Esophagus squamous epithelium (tissue), 5 donors: Measurements from ENCODE around the gene NOTCH4. TPM values are rescaled to one million over a fixed set of nuclear protein-coding genes. Genes with fewer than 3 reads are reported as not detected.

Experiments
- DNase-seq: peaks from one replicate; lab custom pipeline; 2025; lab: John Stamatoyannopoulos, UW
- H3K27ac ChIP-seq, 4 donors: fragments of 200-600 bp; sonication (generic); one replicate each; pipeline ENCODE4 v1.5.1; 2016 to 2019; ENCODE audit warnings: mild to moderate bottlenecking in 1 of 4
- H3K27me3 ChIP-seq, 4 donors: fragments of 200-600 bp; sonication (generic); 1 replicate in 3 of 4; 2 replicates in 1 of 4; pipeline versions ENCODE4 v1.5.1 to v1.6.0; 2017 to 2021; ENCODE audit warnings: antibody characterized with exemption in 1 of 4
- H3K36me3 ChIP-seq, 3 donors: fragments of 200-600 bp; sonication (generic); one replicate each; pipeline ENCODE4 v1.5.1; 2016 to 2019
- H3K4me1 ChIP-seq, 3 donors: fragments of 200-600 bp; sonication (generic); one replicate each; pipeline ENCODE4 v1.5.1; 2017 to 2019
- H3K4me3 ChIP-seq, 4 donors: fragments of 200-600 bp; sonication (generic); 1 replicate in 3 of 4; 2 replicates in 1 of 4; pipeline ENCODE4 v1.5.1; 2016 to 2019; ENCODE audit warnings: mild to moderate bottlenecking in 2 of 4, moderate library complexity in 1 of 4
- H3K9me3 ChIP-seq, 3 donors: fragments of 200-600 bp; sonication (generic); one replicate each; pipeline ENCODE4 v1.5.1; 2016 to 2019
- CTCF ChIP-seq, 6 experiments: fragments of 450-650 bp in 4 of 6; fragments of 200-600 bp in 2 of 6; sonication (generic) in 2 of 6; IDR thresholded peaks; one replicate each; pipeline ENCODE4 v1.5.1; 2016 to 2019; ENCODE audit warnings: antibody characterized with exemption in 6 of 6, mild to moderate bottlenecking in 4 of 6, moderate library complexity in 4 of 6
- POLR2A ChIP-seq, 4 donors: fragments of 450-650 bp; IDR thresholded peaks; one replicate each; pipeline ENCODE4 v1.6.1; 2017; ENCODE audit warnings: antibody characterized with exemption in 4 of 4, mild to moderate bottlenecking in 4 of 4, moderate library complexity in 3 of 4
- WGBS, 2 donors: methylation state at CpG; one replicate each; pipeline ENCODE4 v1.1.5; 2018; 5-methylcytosine and 5-hydroxymethylcytosine counted together
- intact Hi-C: fragments of 100-400 bp; cut with DNase I; formaldehyde crosslinking; loops from one replicate; pipeline ENCODE4 v1.15.0; 2022
- total RNA-seq, 4 donors: library from RNA; depleted of rRNA; stranded (reverse); fragments of >200 nt; gene quantifications; one replicate each; pipeline ENCODE4 v1.1.0, GENCODE V29; 2016
- donor health status: DM: yes; HTN: yes; CAD: no.

Gene NOTCH4
- total RNA-seq, 4 donors from 2014 or later: 4.7 to 13.2 (median 5.9) TPM

GRCh38 chr6:32181148-32181702 lies 42.6 kb downstream of the NOTCH4 start:
- DNase-seq: no peak
- Histone ChIP-seq H3K27me3 (no peaks in the 10 kb centered on the region), H3K27ac (peak overlapping the region in 3 of 4 donors; percentile 9 to 99 (median 14)), H3K36me3 (peaks cover 6 to 53% (median 6%) of the 10 kb centered on the region in 3 donors), H3K4me3 (no peak overlapping the region), H3K9me3 (no peaks in the 10 kb centered on the region), H3K4me1 (peaks cover 17 to 73% (median 39%) of the 10 kb centered on the region in 3 donors)
- TF ChIP-seq POLR2A (IDR thresholded peaks at IDR 0.05): no peak
- TF ChIP-seq CTCF (IDR thresholded peaks at IDR 0.05): no peak
- intact Hi-C loops: no loop called here
- 93% methylated on average over 14 of the region's 15 CpGs for WGBS, 2 donors

- peak overlapping the region in 1 of 4 donors; percentile 66 for H3K4me3 ChIP-seq
- 58 to 64% methylated on average over 10 of the region's 10 CpGs for WGBS, 2 donors
- H3K9me3 ChIP-seq: no peaks in the 10 kb centered on the region
- TF ChIP-seq CTCF (IDR thresholded peaks at IDR 0.05) (no peak), POLR2A (IDR thresholded peaks at IDR 0.05) (no peak)
- peaks cover 26 to 70% (median 40%) of the 10 kb centered on the region in 3 donors for H3K4me1 ChIP-seq
- intact Hi-C loops: no loop called here
- DNase-seq: no peak
- peaks cover 6 to 49% (median 6%) of the 10 kb centered on the region in 3 donors for H3K36me3 ChIP-seq
- peak overlapping the region in 3 of 4 donors; percentile 40 to 97 (median 96) for H3K27ac ChIP-seq
- no peaks in the 10 kb centered on the region for H3K27me3 ChIP-seq
Observed at GRCh38 chr6:32179766-32180405, 44.0 kb downstream of the NOTCH4 start.

- peak overlapping the region; percentile 90 to 97 (median 96) for H3K27ac ChIP-seq
- peak overlapping the region; percentile 39 to 96 (median 80) for H3K4me3 ChIP-seq
- H3K4me1 ChIP-seq: peaks cover 27 to 76% (median 44%) of the 10 kb centered on the region in 3 donors
- TF ChIP-seq POLR2A (IDR thresholded peaks at IDR 0.05): peak in 1 of 4 donors; percentile 25
- no peak for TF ChIP-seq CTCF (IDR thresholded peaks at IDR 0.05)
- DNase-seq: no peak
- H3K36me3 ChIP-seq: peaks cover 6 to 44% (median 6%) of the 10 kb centered on the region in 3 donors
- intact Hi-C loops: no loop called here
- WGBS, 2 donors: 2% methylated on average over 17 of the region's 24 CpGs
- H3K9me3 ChIP-seq: no peaks in the 10 kb centered on the region
- H3K27me3 ChIP-seq: no peaks in the 10 kb centered on the region
Observed at GRCh38 chr6:32178547-32179440, 45.1 kb downstream of the NOTCH4 start.

GRCh38 chr6:32177788-32178546 lies 45.9 kb downstream of the NOTCH4 start, which contains the start of gene RNF5:
RNF5 (plus strand) TSS chr6:32178405; CDS start chr6:32178512, 107 bp downstream.
- 0% methylated on average over 21 to 22 of the region's 33 CpGs for WGBS, 2 donors
- no peaks in the 10 kb centered on the region for H3K9me3 ChIP-seq
- H3K4me1 ChIP-seq: peaks cover 27 to 84% (median 45%) of the 10 kb centered on the region in 3 donors
- peak within 1 kb of the TSS; percentile 39 to 96 (median 80) for H3K4me3 ChIP-seq
- H3K27me3 ChIP-seq: no peaks in the 10 kb centered on the region
- TF ChIP-seq CTCF (IDR thresholded peaks at IDR 0.05) (no peak), POLR2A (IDR thresholded peaks at IDR 0.05) (peak in 2 of 4 donors; percentile 8 to 47)
- peak within 1 kb of the TSS; percentile 90 to 97 (median 96) for H3K27ac ChIP-seq
- intact Hi-C loops: no loop called here
- peak; percentile 90 for DNase-seq
- H3K36me3 ChIP-seq: peaks cover 0 to 36% (median 6%) of the 10 kb centered on the region in 3 donors
